Fibroblast of gingiva (primary cell): ENCODE results near the gene CHST1.

Experiments
- DNase-seq: peaks from one replicate; pipeline ENCODE4 v3.0.0-alpha.2; 2011; ENCODE audit warnings: low read depth

CHST1 gene

GRCh38 chr11:45659818-45660160, 5.6 kb downstream of the CHST1 start:
- DNase-seq = no peak

GRCh38 chr11:45659031-45659817, 6.2 kb downstream of the CHST1 start:
- no peak for DNase-seq

- no peak for DNase-seq
Measured at GRCh38 chr11:45658292-45658991, 7.0 kb downstream of the CHST1 start.

- no peak for DNase-seq
Measured at GRCh38 chr11:45657496-45658260, 7.7 kb downstream of the CHST1 start.

- DNase-seq = no peak
Measured at GRCh38 chr11:45655831-45656230, 9.6 kb downstream of the CHST1 start.

- DNase-seq = peak; percentile 36
Measured at GRCh38 chr11:45655347-45655756, 10.1 kb downstream of the CHST1 start.

GRCh38 chr11:45655012-45655283, 10.5 kb downstream of the CHST1 start:
- no peak for DNase-seq

- DNase-seq = no peak
Measured at GRCh38 chr11:45654231-45655011, 11.0 kb downstream of the CHST1 start.

- no peak for DNase-seq
Measured at GRCh38 chr11:45653277-45653676, 12.1 kb downstream of the CHST1 start.

- peak; percentile 34 for DNase-seq
Measured at GRCh38 chr11:45652781-45653180, 12.6 kb downstream of the CHST1 start.

- DNase-seq = no peak
Measured at GRCh38 chr11:45651841-45652749, 13.3 kb downstream of the CHST1 start.

GRCh38 chr11:45651156-45651555, 14.3 kb downstream of the CHST1 start:
- DNase-seq = no peak

- no peak for DNase-seq
Measured at GRCh38 chr11:45650166-45651095, 15.0 kb downstream of the CHST1 start.

- DNase-seq = no peak
Measured at GRCh38 chr11:45649544-45650165, 15.8 kb downstream of the CHST1 start.

- no peak for DNase-seq
Measured at GRCh38 chr11:45648931-45649330, 16.5 kb downstream of the CHST1 start.

GRCh38 chr11:45647786-45648185, 17.6 kb downstream of the CHST1 start:
- no peak for DNase-seq

GRCh38 chr11:45647329-45647728, 18.1 kb downstream of the CHST1 start:
- no peak for DNase-seq

- DNase-seq = no peak
Measured at GRCh38 chr11:45646275-45646927, 19.0 kb downstream of the CHST1 start.
